HG03196 (cell line): ENCODE data around the gene MIPEP.

Experiments used
- ATAC-seq: cut with Tn5 transposase; IDR thresholded peaks from one replicate; pipeline ENCODE4 v1.9.1; 2021; ENCODE audit not compliant: unreplicated experiment

MIPEP gene

DNA sequence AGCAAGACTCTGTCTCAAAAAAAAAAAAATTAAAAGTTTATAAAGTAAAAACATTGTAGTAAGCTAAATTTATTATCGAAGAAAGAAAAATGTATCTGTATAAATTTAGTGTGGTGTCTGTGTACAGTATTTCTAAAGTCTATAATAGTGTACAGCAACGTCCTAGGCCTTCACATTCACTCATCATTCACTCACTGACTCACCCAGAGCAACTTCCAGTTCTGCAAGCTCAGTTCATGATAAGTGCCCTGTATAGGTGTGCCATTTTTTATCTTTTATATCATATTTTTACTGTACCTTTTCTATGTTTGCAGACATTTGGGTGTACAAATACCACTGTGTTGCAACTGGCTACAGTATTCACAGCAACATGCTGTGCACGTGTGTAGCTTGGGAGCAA lies 200.9 kb downstream of the MIPEP start:
- ATAC-seq, result no peak

DNA sequence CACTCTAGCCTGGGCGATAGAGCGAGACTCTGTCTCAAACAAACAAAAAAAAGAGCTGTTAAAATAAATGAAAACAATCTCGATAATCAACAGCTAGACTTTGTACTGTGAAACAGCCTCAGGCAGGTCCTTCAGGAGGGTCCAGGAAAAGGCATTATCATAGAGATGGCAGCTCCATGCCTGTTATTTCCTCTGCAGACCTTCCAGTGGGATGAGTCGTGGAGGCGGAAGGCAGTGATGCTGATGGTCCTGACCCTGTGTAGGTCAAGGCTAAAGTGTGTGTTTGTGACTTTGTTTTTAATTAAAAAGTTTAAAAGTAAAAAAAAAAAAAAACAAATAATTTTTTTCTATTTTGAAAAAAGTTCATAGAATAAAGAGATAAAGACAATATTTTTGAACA lies 201.6 kb downstream of the MIPEP start:
- ATAC-seq, result no peak

DNA sequence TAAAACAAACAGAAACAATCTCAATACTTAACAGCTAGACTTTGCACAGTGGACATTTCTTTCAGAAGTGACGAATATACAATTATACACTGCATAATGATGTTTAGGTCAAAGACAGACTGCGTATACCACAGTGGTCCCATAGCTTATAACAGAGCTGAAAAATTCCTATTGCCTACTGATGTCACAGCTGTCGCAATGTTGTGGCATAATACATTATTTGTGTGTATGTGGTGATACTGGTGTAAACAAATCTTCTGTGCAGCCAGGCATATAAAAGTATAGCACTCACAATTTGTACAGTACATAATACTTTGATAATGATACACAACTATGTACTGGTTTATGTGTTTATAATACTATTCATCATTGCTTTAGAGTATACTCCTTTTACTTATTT lies 202.3 kb downstream of the MIPEP start:
- ATAC-seq, result no peak

DNA sequence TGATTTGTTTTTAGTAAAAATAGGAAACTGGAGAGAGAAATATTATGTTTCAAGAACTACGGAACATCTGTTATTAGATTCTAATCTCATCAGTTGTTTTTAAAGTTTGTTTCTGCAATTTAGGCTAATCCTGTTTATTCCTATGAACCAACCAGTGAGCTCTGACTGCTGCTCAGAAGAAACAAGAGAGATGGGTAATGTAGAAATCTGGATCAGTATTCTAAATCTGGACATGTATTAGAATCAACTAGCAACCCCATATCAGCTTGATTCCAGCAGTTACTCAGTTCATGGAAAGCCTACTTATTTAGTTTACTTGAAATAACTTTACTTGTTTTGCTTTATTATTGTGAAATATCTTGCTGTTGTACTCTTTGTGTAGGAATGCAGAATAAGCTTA lies 203.8 kb downstream of the MIPEP start:
- ATAC-seq, result no peak

DNA sequence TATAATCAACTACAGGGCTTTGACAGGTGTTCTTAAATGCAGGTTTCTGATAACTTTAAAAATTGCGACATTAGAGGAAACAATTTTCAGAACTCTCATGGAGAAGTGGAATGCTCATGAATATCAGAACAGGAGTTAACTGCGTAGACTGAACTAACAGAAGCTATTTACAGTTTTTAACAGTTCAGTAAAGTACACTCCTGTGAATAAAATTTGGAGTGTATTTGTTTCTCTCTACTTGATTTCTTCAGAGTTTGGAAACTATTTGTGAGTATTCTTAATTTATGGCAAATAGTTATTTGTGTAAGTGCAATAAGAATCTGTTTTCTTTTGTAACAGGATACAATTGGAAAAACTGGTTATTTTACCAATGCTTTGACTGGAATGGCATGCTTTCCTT lies 204.6 kb downstream of the MIPEP start:
- no peak for ATAC-seq

DNA sequence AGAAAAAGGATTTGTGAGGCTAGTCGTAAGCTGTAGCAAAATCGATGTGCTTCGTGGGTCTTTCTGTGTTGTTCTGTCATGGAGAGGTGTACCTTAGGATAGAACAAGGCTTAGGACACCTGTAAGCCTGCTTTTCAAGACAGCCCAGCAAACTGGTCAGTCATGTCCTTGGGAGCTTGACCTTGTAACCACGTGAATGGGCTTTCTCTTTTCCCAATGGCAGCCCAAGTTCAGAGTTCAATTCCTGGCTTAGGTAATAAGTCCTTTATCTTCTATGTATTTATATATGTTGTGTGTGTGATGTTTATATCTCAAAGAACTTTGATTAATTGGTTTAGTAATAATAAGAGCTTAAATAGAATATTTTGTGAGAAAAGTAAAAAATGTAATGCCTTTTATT lies 206.1 kb downstream of the MIPEP start:
- no peak for ATAC-seq

DNA sequence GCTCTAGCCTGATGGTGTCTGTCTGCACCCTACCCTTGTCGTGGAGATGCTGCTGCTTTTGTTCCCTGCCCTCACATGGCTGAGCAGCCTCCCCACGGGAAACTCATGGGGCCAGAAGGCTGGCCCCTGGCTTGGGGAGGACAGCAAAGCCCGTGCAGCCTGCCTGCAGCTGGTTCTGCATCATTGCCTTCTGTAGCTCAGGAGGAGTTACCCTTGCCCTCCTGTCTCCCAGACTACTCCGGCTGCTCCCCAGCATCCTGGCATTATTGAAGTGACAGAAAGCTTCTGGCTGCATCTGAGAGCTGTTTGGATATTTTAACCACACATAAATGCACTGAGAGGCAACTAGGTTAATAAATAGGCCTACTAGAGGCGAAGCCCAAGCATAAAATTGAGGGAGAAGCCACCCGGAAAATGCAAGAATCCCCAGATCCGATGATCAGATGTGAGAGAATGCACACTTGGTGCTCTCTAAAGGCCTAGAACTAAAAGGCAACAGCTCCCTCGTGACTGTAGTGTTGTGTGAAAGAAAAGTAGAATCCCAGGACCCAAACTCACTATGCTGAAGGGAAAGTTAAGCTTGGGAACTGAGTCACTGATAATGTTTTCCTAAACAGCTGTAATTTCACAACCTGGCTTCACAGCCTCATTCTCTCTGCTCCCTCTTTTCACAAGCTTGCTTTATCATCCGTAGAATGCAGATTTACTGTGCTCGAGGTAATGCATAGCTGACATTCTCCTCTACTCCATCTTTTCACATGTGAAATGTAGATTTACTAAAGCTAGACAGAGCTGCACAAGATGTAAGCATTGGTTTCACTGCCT lies 208.1 kb downstream of the MIPEP start:
- no peak for ATAC-seq
